Neuronal stem cell (in vitro differentiated cells): ENCODE results near the gene RPS19.
"Not testable (repeated sequence)": the region's sequence is repeated elsewhere in the genome, so short reads cannot be mapped to it uniquely, and the experiment has no call there.

Source experiments
- DNase-seq: peaks from one replicate; pipeline ENCODE4 v3.0.0-alpha.2; 2013; ENCODE audit warnings: low spot score
- H2AFZ ChIP-seq: one replicate; pipeline ENCODE4 v1.6.1; 2013; ENCODE audit warnings: mild to moderate bottlenecking, low read length, inconsistent platforms
- H2AK5ac ChIP-seq: 2 replicates; pipeline ENCODE4 v1.6.1; 2013; ENCODE audit warnings: low read depth, mild to moderate bottlenecking, inconsistent platforms, low read length, moderate library complexity, mixed read lengths
- H2BK120ac ChIP-seq: 2 replicates; pipeline ENCODE4 v1.6.1; 2013; ENCODE audit warnings: low read depth, mild to moderate bottlenecking, inconsistent platforms, low read length, moderate library complexity, mixed read lengths
- H2BK12ac ChIP-seq: one replicate; pipeline ENCODE4 v1.6.1; 2013; ENCODE audit warnings: low read length, inconsistent platforms
- H2BK15ac ChIP-seq: 2 replicates; pipeline ENCODE4 v1.6.1; 2013; ENCODE audit warnings: mild to moderate bottlenecking, low read length, inconsistent platforms, mixed read lengths
- H2BK5ac ChIP-seq: one replicate; pipeline ENCODE4 v1.6.1; 2013; ENCODE audit warnings: inconsistent platforms, mild to moderate bottlenecking, low read length, moderate library complexity
- H3K14ac ChIP-seq: one replicate; pipeline ENCODE4 v1.6.1; 2013; ENCODE audit warnings: low read length, inconsistent platforms
- H3K18ac ChIP-seq: 2 replicates; pipeline ENCODE4 v1.6.1; 2013; ENCODE audit warnings: low read length, inconsistent platforms
- H3K23ac ChIP-seq: 2 replicates; pipeline ENCODE4 v1.6.1; 2013; ENCODE audit warnings: low read depth, mild to moderate bottlenecking, mixed read lengths, low read length, inconsistent platforms; ENCODE audit not compliant: poor library complexity
- H3K27ac ChIP-seq: replicated peaks from 3 replicates; pipeline ENCODE4 v1.5.1; 2013; ENCODE audit warnings: low read length, inconsistent platforms
- H3K27me3 ChIP-seq, 3 experiments: 2 replicates each; pipeline ENCODE4 v1.6.1; 2013; ENCODE audit warnings: low read length in 3 of 3, mild to moderate bottlenecking in 2 of 3, inconsistent platforms in 1 of 3, low read depth in 1 of 3, mixed read lengths in 1 of 3, moderate library complexity in 1 of 3; ENCODE audit not compliant: control insufficient read depth in 3 of 3, insufficient read depth in 3 of 3
- H3K36me3 ChIP-seq, 2 donors: replicated peaks in 1 of 2; 2 replicates each; pipeline ENCODE4 v1.6.1; 2013; ENCODE audit warnings: low read length in 2 of 2; ENCODE audit not compliant: control insufficient read depth in 2 of 2, insufficient read depth in 2 of 2
- H3K4ac ChIP-seq: 2 replicates; pipeline ENCODE4 v1.6.1; 2013; ENCODE audit warnings: inconsistent platforms, mild to moderate bottlenecking, low read length, moderate library complexity
- H3K4me1 ChIP-seq, 2 donors: 1 replicate in 1 of 2; 2 replicates in 1 of 2; pipeline ENCODE4 v1.6.1; 2013; ENCODE audit warnings: low read length in 2 of 2, low read depth in 1 of 2; ENCODE audit not compliant: control insufficient read depth in 2 of 2, insufficient read depth in 1 of 2
- H3K4me2 ChIP-seq: one replicate; pipeline ENCODE4 v1.6.1; 2013; ENCODE audit warnings: mild to moderate bottlenecking, low read length, inconsistent platforms; ENCODE audit not compliant: insufficient read depth, poor library complexity, severe bottlenecking
- H3K4me3 ChIP-seq, 2 donors: 2 replicates each; pipeline ENCODE4 v1.5.1; 2013; ENCODE audit warnings: low read length in 2 of 2, mild to moderate bottlenecking in 2 of 2, inconsistent platforms in 1 of 2, moderate library complexity in 1 of 2
- H3K79me1 ChIP-seq: one replicate; pipeline ENCODE4 v1.6.1; 2013; ENCODE audit warnings: low read depth, mild to moderate bottlenecking, inconsistent platforms, low read length, moderate library complexity
- H3K9ac ChIP-seq: one replicate; pipeline ENCODE4 v1.6.1; 2013; ENCODE audit warnings: mild to moderate bottlenecking, low read depth, low read length, inconsistent platforms; ENCODE audit not compliant: poor library complexity
- H3K9me3 ChIP-seq, 2 donors: replicated peaks in 1 of 2; 2 replicates each; pipeline versions ENCODE3 to v1.6.1; 2013; ENCODE audit warnings: low read length in 2 of 2, mild to moderate bottlenecking in 2 of 2, inconsistent platforms in 1 of 2, low read depth in 1 of 2, mixed read lengths in 1 of 2, moderate library complexity in 1 of 2; ENCODE audit not compliant: control insufficient read depth in 2 of 2, insufficient read depth in 1 of 2
- H4K8ac ChIP-seq: one replicate; pipeline ENCODE4 v1.6.1; 2013; ENCODE audit warnings: low read depth, mild to moderate bottlenecking, inconsistent platforms, low read length, moderate library complexity
- H4K91ac ChIP-seq: one replicate; pipeline ENCODE4 v1.6.1; 2013; ENCODE audit warnings: low read length, low read depth, mild to moderate bottlenecking, inconsistent platforms; ENCODE audit not compliant: poor library complexity
- WGBS, 2 donors: extraction: QIAGEN DNeasy Blood & Tissue Kit; methylation state at CpG; one replicate each; pipeline ENCODE4 v1.1.7; 2013; ENCODE audit warnings: missing lambda C conversion rate in 2 of 2, mixed read lengths in 1 of 2; ENCODE audit not compliant: insufficient read length in 2 of 2, insufficient replicate concordance in 1 of 2; ENCODE audit errors: extremely low coverage in 2 of 2; 5-methylcytosine and 5-hydroxymethylcytosine counted together

The RPS19 gene

DNA sequence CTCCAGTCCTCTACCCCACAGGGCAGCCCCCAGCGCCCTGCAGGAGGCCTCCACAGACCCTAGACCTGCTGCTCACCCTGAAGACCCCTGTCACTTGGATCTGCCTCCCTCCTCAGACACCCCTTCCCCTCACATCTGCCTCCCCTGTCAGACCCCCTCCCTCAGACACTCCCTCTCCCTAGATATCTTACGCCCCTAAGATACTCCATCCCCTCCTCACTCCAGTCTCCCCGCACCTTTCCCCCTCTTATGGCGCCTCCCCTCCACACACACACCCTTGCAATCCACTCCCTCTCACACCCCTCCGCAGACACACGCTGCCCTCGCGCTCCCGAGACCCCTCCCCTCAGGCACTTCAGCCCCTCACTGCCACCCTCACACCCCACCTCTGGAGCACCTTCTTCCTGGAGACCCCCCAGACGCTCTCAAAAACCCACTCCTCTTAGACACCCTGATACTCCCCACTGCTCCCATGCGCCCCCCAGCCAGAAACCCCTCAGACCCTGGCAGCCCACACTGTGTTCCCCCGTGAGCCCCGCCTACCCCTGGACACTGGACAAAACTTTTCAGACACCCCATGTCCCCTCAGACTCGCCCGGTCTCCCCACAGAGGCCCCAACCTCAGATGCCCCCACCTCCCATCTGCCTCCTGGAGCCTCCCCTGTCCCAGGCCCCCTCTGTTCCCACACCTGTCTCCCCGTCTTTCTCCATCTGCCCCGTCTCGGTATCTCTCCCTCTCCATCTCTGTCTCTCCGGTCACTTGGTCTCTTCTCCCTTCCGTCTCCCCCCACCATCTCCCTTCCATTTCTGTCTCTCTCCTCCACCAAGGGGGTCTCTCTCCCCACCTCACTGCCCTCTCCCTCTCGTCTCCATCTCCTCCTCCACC is 53.7 kb downstream of the RPS19 start:
- no peak overlapping the region for H3K27ac ChIP-seq
- H3K27me3 ChIP-seq, result peaks cover 38 to 89% (median 73%) of the 10 kb centered on the region in 3 experiments
- peak overlapping the region; percentile 38 for H3K14ac ChIP-seq
- H2BK12ac ChIP-seq, result no peak overlapping the region
- no peak overlapping the region for H2BK15ac ChIP-seq
- H2AFZ ChIP-seq, result no peak overlapping the region
- no peak overlapping the region for H3K18ac ChIP-seq
- no peak overlapping the region for H2AK5ac ChIP-seq
- peaks cover 0 to 4% of the 10 kb centered on the region in 2 donors for H3K36me3 ChIP-seq
- H2BK120ac ChIP-seq, result no peak overlapping the region
- no peak overlapping the region for H2BK5ac ChIP-seq
- no peak overlapping the region for H3K4me2 ChIP-seq
- no peak for DNase-seq
- no peak overlapping the region for H4K8ac ChIP-seq
- H3K4ac ChIP-seq, result no peak overlapping the region
- no peak overlapping the region for H3K23ac ChIP-seq
- peaks cover 3% of the 10 kb centered on the region for H3K79me1 ChIP-seq
- peaks cover 0 to 14% of the 10 kb centered on the region in 2 donors for H3K9me3 ChIP-seq
- H4K91ac ChIP-seq, result no peak overlapping the region
- WGBS, 2 donors, result no CpG with 5 or more reads among the region's 21 CpGs
- H3K4me3 ChIP-seq, result no peak overlapping the region
- no peak overlapping the region for H3K9ac ChIP-seq
- peaks cover 0 to 5% of the 10 kb centered on the region in 2 donors for H3K4me1 ChIP-seq

DNA sequence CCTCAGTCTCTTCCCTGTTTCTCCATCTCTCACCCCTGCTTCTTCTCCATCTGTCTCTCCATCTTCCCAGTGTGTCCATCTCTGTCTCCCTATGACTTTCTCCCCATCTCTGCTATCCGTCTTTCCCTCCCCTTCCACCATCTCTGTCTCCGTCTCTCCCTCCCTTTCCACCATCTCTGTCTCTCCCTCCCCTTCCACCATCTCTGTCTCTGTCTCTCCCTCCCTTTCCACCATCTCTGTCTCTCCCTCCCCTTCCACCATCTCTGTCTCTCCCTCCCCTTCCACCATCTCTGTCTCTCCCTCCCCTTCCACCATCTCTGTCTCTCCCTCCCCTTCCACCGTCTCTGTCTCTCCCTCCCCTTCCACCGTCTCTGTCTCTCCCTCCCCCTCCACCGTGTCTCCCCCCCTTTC is 54.4 kb downstream of the RPS19 start:
- not testable (repeated sequence) for H4K91ac ChIP-seq, H3K14ac ChIP-seq, H3K23ac ChIP-seq, H3K4me2 ChIP-seq, H2BK15ac ChIP-seq, H2AK5ac ChIP-seq, H3K18ac ChIP-seq, H2AFZ ChIP-seq, H3K36me3 ChIP-seq, H3K4me1 ChIP-seq, H3K79me1 ChIP-seq, H2BK120ac ChIP-seq, H3K4ac ChIP-seq, H4K8ac ChIP-seq, H2BK12ac ChIP-seq, H2BK5ac ChIP-seq, DNase-seq, H3K9ac ChIP-seq, H3K27ac ChIP-seq, H3K4me3 ChIP-seq
- WGBS, 2 donors, result no CpG with 5 or more reads among the region's 5 CpGs
- Histone ChIP-seq H3K27me3 (peaks cover 38 to 95% (median 78%) of the 10 kb centered on the region in 3 experiments), H3K9me3 (peaks cover 0 to 16% of the 10 kb centered on the region in 2 donors)

GRCh38 chr19:41915021-41915775 is 55.1 kb downstream of the RPS19 start:
- Histone ChIP-seq H2AFZ (no peak overlapping the region), H2BK120ac (no peak overlapping the region), H3K4me1 (peaks cover 0 to 7% of the 10 kb centered on the region in 2 donors), H3K27ac (no peak overlapping the region), H4K8ac (no peak overlapping the region), H3K18ac (peak overlapping the region; percentile 70), H4K91ac (no peak overlapping the region), H3K79me1 (peaks cover 6% of the 10 kb centered on the region), H3K9me3 (peaks cover 0 to 20% of the 10 kb centered on the region in 2 donors), H2BK12ac (no peak overlapping the region), H2BK5ac (no peak overlapping the region), H2AK5ac (no peak overlapping the region), H3K14ac (peak overlapping the region; percentile 31), H3K4ac (no peak overlapping the region), H3K4me3 (peak overlapping the region in 1 of 2 donors; percentile 40), H3K27me3 (peaks cover 38 to 98% (median 84%) of the 10 kb centered on the region in 3 experiments), H3K9ac (peak overlapping the region; percentile 63), H3K36me3 (peaks cover 0 to 6% of the 10 kb centered on the region in 2 donors), H3K4me2 (no peak overlapping the region), H2BK15ac (peak overlapping the region; percentile 51), H3K23ac (peak overlapping the region; percentile 44)
- DNase-seq, result no peak
- no CpG with 5 or more reads among the region's 38 CpGs for WGBS, 2 donors
